Lower lobe of right lung (tissue), 2 donors: ENCODE data around the gene ASIC4. TPM values are rescaled to one million over a fixed set of nuclear protein-coding genes. Genes with fewer than 3 reads are reported as not detected.

Experiments used
- ATAC-seq, 2 donors: fragments of 200-7000 bp; cut with Tn5 transposase; one replicate each; pipeline ENCODE4 v1.9.1; 2020 to 2022; ENCODE audit warnings: mild to moderate bottlenecking in 2 of 2, moderate library complexity in 2 of 2
- DNase-seq: peaks from one replicate; pipeline ENCODE4 v3.0.0-alpha.2; 2020
- H3K27ac ChIP-seq: fragments of 200-600 bp; one replicate; pipeline ENCODE4 v1.8.0; 2022
- H3K27me3 ChIP-seq: fragments of 200-600 bp; one replicate; pipeline ENCODE4 v1.8.0; 2022; ENCODE audit warnings: low read depth
- H3K36me3 ChIP-seq: fragments of 200-600 bp; one replicate; pipeline ENCODE4 v1.8.0; 2022; ENCODE audit warnings: mild to moderate bottlenecking
- H3K4me1 ChIP-seq: fragments of 200-600 bp; one replicate; pipeline ENCODE4 v1.8.0; 2022
- H3K4me3 ChIP-seq: fragments of 200-600 bp; one replicate; pipeline ENCODE4 v1.8.0; 2022; ENCODE audit warnings: mild to moderate bottlenecking
- H3K9me3 ChIP-seq: fragments of 200-600 bp; one replicate; pipeline ENCODE4 v1.8.0; 2022
- CTCF ChIP-seq: fragments of 200-600 bp; IDR thresholded peaks from one replicate; pipeline ENCODE4 v1.8.0; 2022; ENCODE audit warnings: antibody characterized with exemption, mild to moderate bottlenecking
- intact Hi-C: fragments of 100-400 bp; cut with DNase I; formaldehyde crosslinking; loops from one replicate; pipeline ENCODE4 v1.11.0; 2022
- total RNA-seq: library from RNA; stranded (reverse); fragmentation: NEBNext Ultra II Directional; extraction: Animal tissue kit (Norgen Biotek cat#: 25700); gene quantifications from one replicate; pipeline ENCODE4 v1.2.1, GENCODE V29; 2021
- donor health status: DM: no; HTN: yes; CAD: no; lungs with severe emphysema.

ASIC4 gene
- total RNA-seq, 1 donor from 2014 or later = 0.53 TPM

GRCh38 chr2:219553168-219553417, 38.8 kb downstream of the ASIC4 start:
- TF ChIP-seq CTCF = no peak
- peaks cover 30% of the 10 kb centered on the region for H3K27me3 ChIP-seq
- no peak for DNase-seq
- H3K36me3 ChIP-seq = no peaks in the 10 kb centered on the region
- no peaks in the 10 kb centered on the region for H3K9me3 ChIP-seq
- ATAC-seq = no peak
- H3K4me1 ChIP-seq = peaks cover 14% of the 10 kb centered on the region
- H3K27ac ChIP-seq = no peak overlapping the region
- H3K4me3 ChIP-seq = peak overlapping the region; percentile 71
- intact Hi-C loops = no loop called here

DNA sequence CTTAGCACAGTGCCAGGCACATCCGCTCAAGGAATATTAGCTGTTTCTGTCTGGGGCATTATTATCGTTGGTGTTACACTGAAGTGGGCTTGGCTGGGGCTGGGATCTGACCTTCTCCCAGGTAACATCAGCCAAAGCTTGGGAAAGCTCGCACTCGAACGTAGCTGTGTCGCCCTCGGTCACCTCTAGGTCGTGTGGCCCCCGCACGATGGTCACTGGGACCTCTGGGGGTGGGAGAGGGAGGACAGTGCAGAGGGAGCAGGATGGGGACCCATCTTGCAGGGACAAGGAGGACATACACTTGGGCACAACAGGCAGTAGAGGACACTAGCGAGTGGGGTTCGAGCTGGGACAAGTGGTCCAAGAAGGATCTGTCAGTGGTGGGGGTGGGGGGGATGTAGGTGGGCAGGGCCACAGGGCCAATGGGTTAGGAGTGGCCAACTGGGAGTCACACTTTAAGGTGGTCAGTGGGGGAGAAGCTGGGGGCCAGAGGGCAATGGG, 39.2 kb downstream of the ASIC4 start:
- Histone ChIP-seq H3K27ac (no peak overlapping the region), H3K27me3 (peaks cover 30% of the 10 kb centered on the region), H3K4me3 (no peak overlapping the region), H3K9me3 (no peaks in the 10 kb centered on the region), H3K36me3 (no peaks in the 10 kb centered on the region), H3K4me1 (peaks cover 14% of the 10 kb centered on the region)
- no peak for ATAC-seq
- DNase-seq = no peak
- no peak for TF ChIP-seq CTCF
- intact Hi-C loops = no loop called here

DNA sequence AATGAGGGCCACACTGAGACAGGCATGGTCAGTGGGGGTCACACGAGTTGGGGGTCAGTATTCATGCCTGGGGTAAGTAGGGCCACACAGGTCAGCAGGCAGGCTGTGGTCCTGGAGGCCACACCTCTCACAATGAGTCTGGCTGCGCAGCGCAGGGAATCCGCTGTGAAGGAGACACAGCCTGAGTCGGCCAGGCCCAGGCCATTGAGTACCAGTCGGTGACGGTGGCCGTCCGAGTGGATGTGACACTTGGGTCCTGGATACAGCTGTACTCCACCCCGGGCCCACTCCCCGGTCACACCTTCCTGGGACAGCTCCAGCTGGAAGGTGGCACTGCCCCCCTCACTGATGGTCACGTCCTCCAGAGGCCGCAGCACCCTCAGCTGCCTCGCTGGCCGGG, 40.1 kb downstream of the ASIC4 start:
- DNase-seq = no peak
- Histone ChIP-seq H3K9me3 (no peaks in the 10 kb centered on the region), H3K27ac (no peak overlapping the region), H3K4me1 (peaks cover 14% of the 10 kb centered on the region), H3K36me3 (no peaks in the 10 kb centered on the region), H3K27me3 (peaks cover 30% of the 10 kb centered on the region), H3K4me3 (no peak overlapping the region)
- ATAC-seq = no peak
- no peak for TF ChIP-seq CTCF
- intact Hi-C loops = no loop called here

- no peak for DNase-seq
- no peak for TF ChIP-seq CTCF
- Histone ChIP-seq H3K27me3 (peaks cover 25% of the 10 kb centered on the region), H3K4me3 (no peak overlapping the region), H3K9me3 (no peaks in the 10 kb centered on the region), H3K36me3 (no peaks in the 10 kb centered on the region), H3K4me1 (peaks cover 14% of the 10 kb centered on the region), H3K27ac (no peak overlapping the region)
- ATAC-seq = no peak
- intact Hi-C loops = no loop called here
Measured at GRCh38 chr2:219555956-219556355, 41.7 kb downstream of the ASIC4 start.

GRCh38 chr2:219556413-219556812, 42.1 kb downstream of the ASIC4 start:
- no peak for TF ChIP-seq CTCF
- intact Hi-C loops = no loop called here
- no peak overlapping the region for H3K27ac ChIP-seq
- peaks cover 21% of the 10 kb centered on the region for H3K27me3 ChIP-seq
- H3K9me3 ChIP-seq = no peaks in the 10 kb centered on the region
- DNase-seq (no peak), ATAC-seq (no peak)
- no peak overlapping the region for H3K4me3 ChIP-seq
- H3K36me3 ChIP-seq = no peaks in the 10 kb centered on the region
- peaks cover 14% of the 10 kb centered on the region for H3K4me1 ChIP-seq

- DNase-seq (no peak), ATAC-seq (no peak)
- Histone ChIP-seq H3K27ac (no peak overlapping the region), H3K27me3 (peaks cover 13% of the 10 kb centered on the region), H3K36me3 (peaks cover under 1% of the 10 kb centered on the region), H3K4me1 (peaks cover 6% of the 10 kb centered on the region), H3K4me3 (no peak overlapping the region), H3K9me3 (no peaks in the 10 kb centered on the region)
- intact Hi-C loops = no loop called here
- no peak for TF ChIP-seq CTCF
Measured at GRCh38 chr2:219557320-219557719, 43.0 kb downstream of the ASIC4 start.
